Osteoblast (primary cell): ENCODE measurements around the gene G6PD. TPM values are rescaled to one million over a fixed set of nuclear protein-coding genes. Genes with fewer than 3 reads are reported as not detected.

Experiments
- DNase-seq: peaks from one replicate; pipeline ENCODE4 v3.0.0; 2011; ENCODE audit warnings: low spot score, mixed read lengths; ENCODE audit not compliant: insufficient read length; ENCODE audit errors: missing footprints
- H2AFZ ChIP-seq: 2 replicates; pipeline ENCODE4 v1.6.0; 2011; ENCODE audit warnings: mild to moderate bottlenecking, low read length
- H3K27ac ChIP-seq: 2 replicates; pipeline ENCODE4 v1.5.1; 2011; ENCODE audit warnings: mild to moderate bottlenecking, low read depth, low read length, moderate library complexity
- H3K27me3 ChIP-seq: 2 replicates; pipeline ENCODE4 v1.6.0; 2012; ENCODE audit warnings: mild to moderate bottlenecking, control low read depth, inconsistent platforms, low read length, moderate library complexity; ENCODE audit not compliant: insufficient read depth
- H3K36me3 ChIP-seq: 2 replicates; pipeline ENCODE4 v1.5.1; 2011; ENCODE audit warnings: mild to moderate bottlenecking, low read length, control low read depth, moderate library complexity; ENCODE audit not compliant: insufficient read depth
- H3K4me1 ChIP-seq: 2 replicates; pipeline ENCODE4 v1.5.1; 2011; ENCODE audit warnings: mild to moderate bottlenecking, low read length, control low read depth, moderate library complexity; ENCODE audit not compliant: insufficient read depth
- H3K4me2 ChIP-seq: 2 replicates; pipeline ENCODE4 v1.6.0; 2011; ENCODE audit warnings: mild to moderate bottlenecking, low read length; ENCODE audit not compliant: insufficient read depth
- H3K4me3 ChIP-seq: fragments of 200-600 bp; sonication (generic); 3 replicates; pipeline ENCODE4 v1.5.1; 2012; ENCODE audit warnings: mild to moderate bottlenecking, low read length, inconsistent platforms; ENCODE audit not compliant: insufficient read depth
- H3K79me2 ChIP-seq: 2 replicates; pipeline ENCODE4 v1.6.0; 2012; ENCODE audit warnings: mild to moderate bottlenecking, low read length, control low read depth, inconsistent platforms; ENCODE audit not compliant: insufficient read depth
- H3K9me3 ChIP-seq: 2 replicates; pipeline ENCODE4 v1.5.1; 2011; ENCODE audit warnings: low read depth, low read length, control low read depth
- H4K20me1 ChIP-seq: 2 replicates; pipeline ENCODE4 v1.6.0; 2012; ENCODE audit warnings: mild to moderate bottlenecking, low read length, control low read depth; ENCODE audit not compliant: insufficient read depth
- total RNA-seq: library from RNA; depleted of rRNA; stranded (reverse); fragments of >200 nt; gene quantifications from 2 replicates; pipeline ENCODE4 v1.2.3, GENCODE V29; 2012
- TF ChIP-seq, protein P1 (sequence below): IDR thresholded peaks from 2 replicates; pipeline ENCODE4 v1.5.1; 2011; ENCODE audit warnings: mild to moderate bottlenecking, low read depth, low read length, moderate library complexity; ENCODE audit errors: extremely low read depth

G6PD gene
- total RNA-seq, 1 donor = 88.7 TPM

DNA sequence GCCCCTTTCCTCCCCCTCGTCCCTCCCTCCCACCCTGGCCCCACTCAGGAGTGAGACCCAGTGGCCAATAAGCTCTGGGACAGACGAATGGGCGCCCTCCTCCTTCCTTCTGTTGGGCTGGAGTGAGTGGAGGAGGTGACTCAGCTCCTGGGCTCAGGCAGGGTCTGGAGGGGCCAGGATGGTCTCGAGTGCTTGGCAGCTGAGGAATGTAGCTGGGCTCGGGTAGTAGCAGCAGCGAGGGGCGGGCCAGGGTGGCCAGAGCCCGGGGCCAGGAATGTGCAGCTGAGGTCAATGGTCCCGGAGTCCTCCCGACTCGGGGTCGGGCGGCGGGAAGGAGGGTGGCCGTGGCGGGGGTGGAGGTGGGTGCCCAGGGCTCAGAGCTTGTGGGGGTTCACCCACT lies 15.0 kb downstream of the G6PD start:
- peak; percentile 88 for DNase-seq
- H3K4me3 ChIP-seq = no peak overlapping the region
- H3K36me3 ChIP-seq = peaks cover 12% of the 10 kb centered on the region
- H3K27me3 ChIP-seq = no peaks in the 10 kb centered on the region
- TF ChIP-seq, protein P1, sequence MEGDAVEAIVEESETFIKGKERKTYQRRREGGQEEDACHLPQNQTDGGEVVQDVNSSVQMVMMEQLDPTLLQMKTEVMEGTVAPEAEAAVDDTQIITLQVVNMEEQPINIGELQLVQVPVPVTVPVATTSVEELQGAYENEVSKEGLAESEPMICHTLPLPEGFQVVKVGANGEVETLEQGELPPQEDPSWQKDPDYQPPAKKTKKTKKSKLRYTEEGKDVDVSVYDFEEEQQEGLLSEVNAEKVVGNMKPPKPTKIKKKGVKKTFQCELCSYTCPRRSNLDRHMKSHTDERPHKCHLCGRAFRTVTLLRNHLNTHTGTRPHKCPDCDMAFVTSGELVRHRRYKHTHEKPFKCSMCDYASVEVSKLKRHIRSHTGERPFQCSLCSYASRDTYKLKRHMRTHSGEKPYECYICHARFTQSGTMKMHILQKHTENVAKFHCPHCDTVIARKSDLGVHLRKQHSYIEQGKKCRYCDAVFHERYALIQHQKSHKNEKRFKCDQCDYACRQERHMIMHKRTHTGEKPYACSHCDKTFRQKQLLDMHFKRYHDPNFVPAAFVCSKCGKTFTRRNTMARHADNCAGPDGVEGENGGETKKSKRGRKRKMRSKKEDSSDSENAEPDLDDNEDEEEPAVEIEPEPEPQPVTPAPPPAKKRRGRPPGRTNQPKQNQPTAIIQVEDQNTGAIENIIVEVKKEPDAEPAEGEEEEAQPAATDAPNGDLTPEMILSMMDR = no peak
- H3K4me1 ChIP-seq = peaks cover 6% of the 10 kb centered on the region
- no peak overlapping the region for H3K4me2 ChIP-seq
- peaks cover 6% of the 10 kb centered on the region for H3K79me2 ChIP-seq
- H3K9me3 ChIP-seq = no peaks in the 10 kb centered on the region
- no peak overlapping the region for H2AFZ ChIP-seq
- H3K27ac ChIP-seq = no peak overlapping the region
- no peaks in the 10 kb centered on the region for H4K20me1 ChIP-seq

DNA sequence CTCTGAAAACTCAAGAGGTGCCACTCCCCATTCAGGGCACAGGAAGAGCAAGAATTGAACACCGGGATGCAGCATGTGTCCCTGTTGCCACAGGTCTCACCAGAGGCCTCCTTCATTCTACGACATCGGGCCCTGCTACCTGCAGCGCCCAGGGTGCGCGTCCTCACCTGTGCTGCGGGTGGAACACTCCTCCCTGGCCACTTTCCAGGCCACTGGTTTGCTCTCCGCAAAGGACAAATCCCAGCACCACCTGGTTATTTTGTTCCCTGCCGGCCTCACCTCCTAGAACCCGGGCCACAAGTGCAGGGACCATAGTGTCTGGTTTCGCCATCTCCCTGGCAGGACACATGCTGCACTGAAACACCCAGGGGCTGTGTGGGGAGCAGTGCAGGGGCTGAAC lies 16.4 kb downstream of the G6PD start:
- no peaks in the 10 kb centered on the region for H4K20me1 ChIP-seq
- H3K36me3 ChIP-seq = peaks cover 12% of the 10 kb centered on the region
- no peak overlapping the region for H2AFZ ChIP-seq
- H3K27ac ChIP-seq = no peak overlapping the region
- no peak overlapping the region for H3K4me2 ChIP-seq
- H3K9me3 ChIP-seq = no peaks in the 10 kb centered on the region
- H3K27me3 ChIP-seq = no peaks in the 10 kb centered on the region
- DNase-seq = peak; percentile 14
- TF ChIP-seq, protein P1 = no peak
- peaks cover 6% of the 10 kb centered on the region for H3K4me1 ChIP-seq
- no peaks in the 10 kb centered on the region for H3K79me2 ChIP-seq
- no peak overlapping the region for H3K4me3 ChIP-seq

DNA sequence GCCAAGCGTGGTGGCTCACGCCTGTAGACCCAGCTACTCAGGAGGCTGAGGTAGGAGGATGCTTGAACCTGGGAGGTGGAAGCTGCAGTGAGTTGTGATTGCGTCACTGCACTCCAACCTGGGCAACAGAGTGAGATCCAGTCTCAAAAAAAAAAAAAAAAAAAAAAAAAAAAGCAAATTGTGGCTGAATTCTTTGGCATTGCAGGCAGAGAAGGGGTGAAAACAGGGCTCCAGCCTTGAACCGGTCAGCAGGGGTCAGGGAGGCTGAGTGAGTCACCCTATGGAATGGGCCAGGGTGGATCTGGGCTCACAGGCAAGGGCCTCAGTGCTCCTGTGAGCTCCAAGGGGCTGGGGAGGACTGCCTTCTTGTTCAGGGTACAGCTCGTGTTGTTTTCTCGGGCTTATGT lies 17.4 kb downstream of the G6PD start:
- Histone ChIP-seq H3K9me3 (no peaks in the 10 kb centered on the region), H3K27me3 (no peaks in the 10 kb centered on the region), H4K20me1 (no peaks in the 10 kb centered on the region), H3K79me2 (no peaks in the 10 kb centered on the region), H3K4me3 (no peak overlapping the region), H3K27ac (no peak overlapping the region), H3K36me3 (peaks cover 12% of the 10 kb centered on the region), H3K4me1 (peaks cover 6% of the 10 kb centered on the region), H3K4me2 (no peak overlapping the region), H2AFZ (no peak overlapping the region)
- peak; percentile 81 for DNase-seq
- TF ChIP-seq, protein P1 = no peak

DNA sequence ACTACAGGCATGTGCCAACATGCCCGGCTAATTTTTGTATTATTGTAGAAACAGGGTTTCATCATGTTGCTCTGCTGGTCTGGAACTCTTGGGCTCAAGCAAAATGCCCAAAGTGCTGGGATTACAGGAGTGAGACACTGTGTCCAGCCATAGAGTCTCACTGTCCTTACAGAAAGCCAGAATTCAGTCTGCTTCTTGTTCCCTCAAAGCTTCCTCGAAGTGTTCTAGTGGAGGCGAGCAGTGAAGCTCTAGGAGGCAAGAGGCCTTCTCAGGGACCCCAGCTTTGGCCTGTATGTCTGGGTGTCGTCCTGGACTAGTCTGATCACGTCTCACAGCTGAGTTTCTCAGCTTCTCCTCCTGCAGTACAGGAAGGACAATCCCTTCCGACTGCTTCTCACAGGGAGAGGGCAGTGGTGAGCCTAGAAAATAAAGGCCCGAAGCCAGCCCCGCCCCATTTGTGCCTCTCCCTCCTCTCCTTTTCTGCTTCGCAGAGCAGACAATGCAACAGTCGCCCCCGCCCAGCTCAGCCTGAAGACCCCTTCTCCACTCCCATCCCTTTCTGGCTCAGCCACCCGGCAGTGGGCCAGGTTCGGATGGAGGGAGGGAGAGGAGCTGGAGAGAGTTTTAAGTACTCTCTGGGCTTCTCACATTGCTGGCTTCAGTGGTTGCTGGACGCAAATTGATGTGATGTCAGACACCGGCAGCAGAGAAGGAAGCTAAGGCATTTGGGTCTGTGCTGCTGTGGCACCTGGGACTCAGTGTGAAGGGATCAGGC lies 19.6 kb downstream of the G6PD start:
- no peaks in the 10 kb centered on the region for H3K9me3 ChIP-seq
- H4K20me1 ChIP-seq = no peaks in the 10 kb centered on the region
- H3K27me3 ChIP-seq = no peaks in the 10 kb centered on the region
- peak; percentile 88 for DNase-seq
- H2AFZ ChIP-seq = peak overlapping the region; percentile 71
- H3K4me1 ChIP-seq = peaks cover 6% of the 10 kb centered on the region
- peak overlapping the region; percentile 78 for H3K4me2 ChIP-seq
- peak overlapping the region; percentile 62 for H3K4me3 ChIP-seq
- H3K27ac ChIP-seq = peak overlapping the region; percentile 56
- H3K79me2 ChIP-seq = no peaks in the 10 kb centered on the region
- TF ChIP-seq, protein P1 = peak; percentile 61
- H3K36me3 ChIP-seq = no peaks in the 10 kb centered on the region
